GM23338 (cell line): Measurements from ENCODE around the gene PIPOX. TPM values are rescaled to one million over a fixed set of nuclear protein-coding genes. Genes with fewer than 3 reads are reported as not detected.

Experiments used
- ATAC-seq: fragments of 200-7000 bp; cut with Tn5 transposase; 3 replicates; pipeline ENCODE4 v1.9.1; 2020
- DNase-seq: peaks from one replicate; pipeline ENCODE4 v3.0.0-alpha.2; 2015; ENCODE audit warnings: low spot score
- H2AFZ ChIP-seq: fragments of 200-600 bp; sonication (generic); 2 replicates; pipeline ENCODE4 v1.8.0; 2016; ENCODE audit warnings: antibody characterized with exemption, mild to moderate bottlenecking, moderate library complexity
- H3F3A ChIP-seq: fragments of 200-600 bp; sonication (generic); replicated peaks from 2 replicates; pipeline ENCODE4 v1.8.0; 2017; ENCODE audit warnings: antibody characterized with exemption, mixed run types, low read depth
- H3K27ac ChIP-seq: fragments of 200-600 bp; sonication (generic); 2 replicates; pipeline ENCODE4 v1.6.1; 2016; ENCODE audit warnings: low read depth
- H3K27me3 ChIP-seq: fragments of 200-600 bp; sonication (generic); 2 replicates; pipeline ENCODE4 v1.8.0; 2016; ENCODE audit warnings: mild to moderate bottlenecking, mixed run types, moderate library complexity; ENCODE audit not compliant: insufficient read depth
- H3K36me3 ChIP-seq: fragments of 200-600 bp; sonication (generic); 2 replicates; pipeline ENCODE4 v1.8.0; 2016; ENCODE audit warnings: mild to moderate bottlenecking; ENCODE audit not compliant: insufficient read depth
- H3K4me1 ChIP-seq: fragments of 200-600 bp; sonication (generic); 2 replicates; pipeline ENCODE4 v1.8.0; 2016; ENCODE audit warnings: mild to moderate bottlenecking, moderate library complexity; ENCODE audit not compliant: insufficient read depth
- H3K4me2 ChIP-seq: fragments of 200-600 bp; sonication (generic); 2 replicates; pipeline ENCODE4 v1.7.1; 2017; ENCODE audit warnings: mixed run types
- H3K4me3 ChIP-seq: fragments of 200-600 bp; sonication (generic); 2 replicates; pipeline ENCODE4 v1.6.1; 2016; ENCODE audit warnings: mixed run types
- H3K79me2 ChIP-seq: fragments of 200-600 bp; sonication (generic); replicated peaks from 2 replicates; pipeline ENCODE4 v1.8.0; 2017; ENCODE audit warnings: mild to moderate bottlenecking; ENCODE audit not compliant: insufficient read depth
- H3K9me2 ChIP-seq: fragments of 200-600 bp; sonication (generic); 2 replicates; pipeline ENCODE4 v1.8.0; 2017; ENCODE audit not compliant: insufficient read depth
- H4K20me1 ChIP-seq: fragments of 200-600 bp; sonication (generic); replicated peaks from 2 replicates; pipeline ENCODE4 v1.8.0; 2017; ENCODE audit warnings: mild to moderate bottlenecking; ENCODE audit not compliant: insufficient read depth
- H3K27ac Mint-ChIP-seq: 2 replicates; pipeline ENCODE4 v1.8.0; 2020; ENCODE audit warnings: inconsistent platforms, mild to moderate bottlenecking, moderate library complexity, mixed read lengths
- H3K27me3 Mint-ChIP-seq: 3 replicates; pipeline ENCODE4 v1.8.0; 2022; ENCODE audit warnings: low read depth, mild to moderate bottlenecking, moderate library complexity, mixed read lengths, inconsistent platforms; ENCODE audit not compliant: insufficient read depth, poor library complexity
- H3K36me3 Mint-ChIP-seq: 3 replicates; pipeline ENCODE4 v1.8.0; 2021; ENCODE audit warnings: low read depth, mild to moderate bottlenecking, inconsistent platforms, moderate library complexity, mixed read lengths
- H3K4me1 Mint-ChIP-seq: 3 replicates; pipeline ENCODE4 v1.8.0; 2020; ENCODE audit warnings: mild to moderate bottlenecking, inconsistent platforms, mixed read lengths
- H3K4me3 Mint-ChIP-seq: 3 replicates; pipeline ENCODE4 v1.8.0; 2021; ENCODE audit warnings: moderate library complexity, mild to moderate bottlenecking, inconsistent platforms, mixed read lengths
- H3K9me3 Mint-ChIP-seq: 3 replicates; pipeline ENCODE4 v1.8.0; 2020; ENCODE audit warnings: moderate library complexity, mild to moderate bottlenecking, inconsistent platforms, mixed read lengths
- CREB1 ChIP-seq: fragments of 250-450 bp; sonication (Bioruptor Pico); IDR thresholded peaks from 2 replicates; pipeline ENCODE4 v1.5.0; 2020; ENCODE audit warnings: low read depth, mild to moderate bottlenecking, moderate library complexity
- EZH2 ChIP-seq: fragments of 200-600 bp; sonication (generic); IDR thresholded peaks from one replicate; pipeline ENCODE4 v1.8.0; 2017; ENCODE audit warnings: antibody characterized with exemption, mild to moderate bottlenecking, low read depth; ENCODE audit not compliant: unreplicated experiment
- EZH2phosphoT487 ChIP-seq: fragments of 200-600 bp; sonication (generic); IDR thresholded peaks from one replicate; pipeline ENCODE4 v1.8.1; 2018; ENCODE audit warnings: antibody characterized with exemption; ENCODE audit not compliant: unreplicated experiment
- JUNB ChIP-seq: IDR thresholded peaks from one replicate; pipeline ENCODE4 v1.6.1; 2016; ENCODE audit warnings: antibody characterized with exemption; ENCODE audit not compliant: unreplicated experiment
- NANOG ChIP-seq: IDR thresholded peaks from 2 replicates; pipeline ENCODE4 v1.6.1; 2016; ENCODE audit warnings: antibody characterized with exemption, borderline replicate concordance
- POLR2AphosphoS5 ChIP-seq: IDR thresholded peaks from 2 replicates; pipeline ENCODE4 v1.6.1; 2016; ENCODE audit warnings: antibody characterized with exemption, low read depth
- STAT1 ChIP-seq: IDR thresholded peaks from one replicate; pipeline ENCODE4 v1.6.1; 2016; ENCODE audit warnings: antibody characterized with exemption; ENCODE audit not compliant: unreplicated experiment
- ZNF114 ChIP-seq: fragments of 250-450 bp; sonication (Bioruptor Pico); IDR thresholded peaks from 2 replicates; pipeline ENCODE4 v1.5.0; 2020; ENCODE audit warnings: mild to moderate bottlenecking, moderate library complexity
- ZNF331 ChIP-seq: fragments of 250-450 bp; sonication (Bioruptor Pico); IDR thresholded peaks from 2 replicates; pipeline ENCODE4 v1.5.0; 2020; ENCODE audit warnings: low read depth, mild to moderate bottlenecking, moderate library complexity
- polyA plus RNA-seq: library from polyadenylated mRNA; unstranded; fragments of >200 nt; fragmentation: Nextera tagmentation; extraction: Ambion mirVana; gene quantifications from 2 replicates; pipeline ENCODE4 v1.2.1, GENCODE V29; 2016
- total RNA-seq: library from RNA; depleted of rRNA; stranded (reverse); fragments of >200 nt; shearing (Covaris generic); gene quantifications from 2 replicates; pipeline ENCODE4 v1.2.3, GENCODE V29; 2014
- TF ChIP-seq, protein P1 (sequence below): IDR thresholded peaks from one replicate; pipeline ENCODE4 v1.6.1; 2018; ENCODE audit warnings: antibody characterized with exemption; ENCODE audit not compliant: unreplicated experiment
- TF ChIP-seq, protein P2 (sequence below): IDR thresholded peaks from 2 replicates; pipeline ENCODE4 v1.6.1; 2016; ENCODE audit warnings: antibody characterized with exemption
- TF ChIP-seq, protein P3 (sequence below), 2 experiments: fragments of 200-600 bp in 1 of 2; sonication (generic) in 1 of 2; conservative IDR thresholded peaks; 2 replicates each; pipeline versions ENCODE4 v1.5.1 to v1.6.1; 2016 to 2017; ENCODE audit warnings: antibody characterized with exemption in 2 of 2, low read depth in 2 of 2, mild to moderate bottlenecking in 2 of 2, moderate library complexity in 1 of 2
- TF ChIP-seq, protein P4 (sequence below): fragments of 250-450 bp; sonication (Bioruptor Pico); IDR thresholded peaks from 2 replicates; pipeline ENCODE4 v1.5.0; 2020; ENCODE audit warnings: mild to moderate bottlenecking, moderate library complexity

PIPOX gene
- total and polyA plus RNA-seq, 2 experiments from 2014 or later = 22.6 to 34.6 TPM

DNA sequence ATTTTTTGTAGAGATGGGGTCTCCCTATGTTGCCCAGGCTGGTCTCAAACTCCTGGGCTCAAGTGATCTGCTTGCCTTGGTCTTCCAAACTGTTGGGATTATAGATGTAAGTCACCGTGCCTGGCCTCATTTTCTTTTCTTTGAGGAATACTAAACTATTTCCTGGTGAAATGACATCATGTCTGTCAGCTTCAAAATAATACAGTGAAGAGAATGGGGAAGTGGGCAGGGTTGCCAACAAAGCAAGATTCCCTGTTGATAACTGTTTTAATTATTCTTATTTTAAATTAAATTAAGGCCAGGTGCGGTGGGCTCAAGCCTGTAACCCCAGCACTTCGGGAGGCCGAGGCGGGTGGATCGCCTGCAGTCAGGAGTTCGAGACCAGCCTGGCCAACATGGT lies 21.1 kb downstream of the PIPOX start:
- peaks cover 5% of the 10 kb centered on the region; the same call in 1 of the 2 replicates for H3F3A ChIP-seq
- Mint-ChIP-seq H3K27me3 (peaks cover 13% of the 10 kb centered on the region), H3K4me1 (peaks cover 53% of the 10 kb centered on the region), H3K36me3 (no peaks in the 10 kb centered on the region; the same call in 2 of the 3 replicates), H3K27ac (no peak overlapping the region), H3K9me3 (no peaks in the 10 kb centered on the region; the same call in 2 of the 3 replicates), H3K4me3 (no peak overlapping the region)
- H3K27me3 ChIP-seq = no peaks in the 10 kb centered on the region
- ATAC-seq = no peak
- H3K27ac ChIP-seq = no peak overlapping the region
- no peaks in the 10 kb centered on the region for H3K79me2 ChIP-seq
- no peak overlapping the region for H2AFZ ChIP-seq
- TF ChIP-seq, protein P1, sequence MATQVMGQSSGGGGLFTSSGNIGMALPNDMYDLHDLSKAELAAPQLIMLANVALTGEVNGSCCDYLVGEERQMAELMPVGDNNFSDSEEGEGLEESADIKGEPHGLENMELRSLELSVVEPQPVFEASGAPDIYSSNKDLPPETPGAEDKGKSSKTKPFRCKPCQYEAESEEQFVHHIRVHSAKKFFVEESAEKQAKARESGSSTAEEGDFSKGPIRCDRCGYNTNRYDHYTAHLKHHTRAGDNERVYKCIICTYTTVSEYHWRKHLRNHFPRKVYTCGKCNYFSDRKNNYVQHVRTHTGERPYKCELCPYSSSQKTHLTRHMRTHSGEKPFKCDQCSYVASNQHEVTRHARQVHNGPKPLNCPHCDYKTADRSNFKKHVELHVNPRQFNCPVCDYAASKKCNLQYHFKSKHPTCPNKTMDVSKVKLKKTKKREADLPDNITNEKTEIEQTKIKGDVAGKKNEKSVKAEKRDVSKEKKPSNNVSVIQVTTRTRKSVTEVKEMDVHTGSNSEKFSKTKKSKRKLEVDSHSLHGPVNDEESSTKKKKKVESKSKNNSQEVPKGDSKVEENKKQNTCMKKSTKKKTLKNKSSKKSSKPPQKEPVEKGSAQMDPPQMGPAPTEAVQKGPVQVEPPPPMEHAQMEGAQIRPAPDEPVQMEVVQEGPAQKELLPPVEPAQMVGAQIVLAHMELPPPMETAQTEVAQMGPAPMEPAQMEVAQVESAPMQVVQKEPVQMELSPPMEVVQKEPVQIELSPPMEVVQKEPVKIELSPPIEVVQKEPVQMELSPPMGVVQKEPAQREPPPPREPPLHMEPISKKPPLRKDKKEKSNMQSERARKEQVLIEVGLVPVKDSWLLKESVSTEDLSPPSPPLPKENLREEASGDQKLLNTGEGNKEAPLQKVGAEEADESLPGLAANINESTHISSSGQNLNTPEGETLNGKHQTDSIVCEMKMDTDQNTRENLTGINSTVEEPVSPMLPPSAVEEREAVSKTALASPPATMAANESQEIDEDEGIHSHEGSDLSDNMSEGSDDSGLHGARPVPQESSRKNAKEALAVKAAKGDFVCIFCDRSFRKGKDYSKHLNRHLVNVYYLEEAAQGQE = no peak
- TF ChIP-seq EZH2 (no peak), JUNB (no peak), ZNF114 (CRISPR knock-in tag) (no peak), POLR2AphosphoS5 (no peak), NANOG (no peak), EZH2phosphoT487 (no peak), STAT1 (no peak), CREB1 (no peak), ZNF331 (no peak)
- TF ChIP-seq, protein P2, sequence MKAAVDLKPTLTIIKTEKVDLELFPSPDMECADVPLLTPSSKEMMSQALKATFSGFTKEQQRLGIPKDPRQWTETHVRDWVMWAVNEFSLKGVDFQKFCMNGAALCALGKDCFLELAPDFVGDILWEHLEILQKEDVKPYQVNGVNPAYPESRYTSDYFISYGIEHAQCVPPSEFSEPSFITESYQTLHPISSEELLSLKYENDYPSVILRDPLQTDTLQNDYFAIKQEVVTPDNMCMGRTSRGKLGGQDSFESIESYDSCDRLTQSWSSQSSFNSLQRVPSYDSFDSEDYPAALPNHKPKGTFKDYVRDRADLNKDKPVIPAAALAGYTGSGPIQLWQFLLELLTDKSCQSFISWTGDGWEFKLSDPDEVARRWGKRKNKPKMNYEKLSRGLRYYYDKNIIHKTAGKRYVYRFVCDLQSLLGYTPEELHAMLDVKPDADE = no peak
- TF ChIP-seq, protein P3, sequence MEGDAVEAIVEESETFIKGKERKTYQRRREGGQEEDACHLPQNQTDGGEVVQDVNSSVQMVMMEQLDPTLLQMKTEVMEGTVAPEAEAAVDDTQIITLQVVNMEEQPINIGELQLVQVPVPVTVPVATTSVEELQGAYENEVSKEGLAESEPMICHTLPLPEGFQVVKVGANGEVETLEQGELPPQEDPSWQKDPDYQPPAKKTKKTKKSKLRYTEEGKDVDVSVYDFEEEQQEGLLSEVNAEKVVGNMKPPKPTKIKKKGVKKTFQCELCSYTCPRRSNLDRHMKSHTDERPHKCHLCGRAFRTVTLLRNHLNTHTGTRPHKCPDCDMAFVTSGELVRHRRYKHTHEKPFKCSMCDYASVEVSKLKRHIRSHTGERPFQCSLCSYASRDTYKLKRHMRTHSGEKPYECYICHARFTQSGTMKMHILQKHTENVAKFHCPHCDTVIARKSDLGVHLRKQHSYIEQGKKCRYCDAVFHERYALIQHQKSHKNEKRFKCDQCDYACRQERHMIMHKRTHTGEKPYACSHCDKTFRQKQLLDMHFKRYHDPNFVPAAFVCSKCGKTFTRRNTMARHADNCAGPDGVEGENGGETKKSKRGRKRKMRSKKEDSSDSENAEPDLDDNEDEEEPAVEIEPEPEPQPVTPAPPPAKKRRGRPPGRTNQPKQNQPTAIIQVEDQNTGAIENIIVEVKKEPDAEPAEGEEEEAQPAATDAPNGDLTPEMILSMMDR (conservative IDR thresholded peaks at IDR 0.05; ENCODE audit: low read depth in 2 of 2) = no peak
- TF ChIP-seq, protein P4, sequence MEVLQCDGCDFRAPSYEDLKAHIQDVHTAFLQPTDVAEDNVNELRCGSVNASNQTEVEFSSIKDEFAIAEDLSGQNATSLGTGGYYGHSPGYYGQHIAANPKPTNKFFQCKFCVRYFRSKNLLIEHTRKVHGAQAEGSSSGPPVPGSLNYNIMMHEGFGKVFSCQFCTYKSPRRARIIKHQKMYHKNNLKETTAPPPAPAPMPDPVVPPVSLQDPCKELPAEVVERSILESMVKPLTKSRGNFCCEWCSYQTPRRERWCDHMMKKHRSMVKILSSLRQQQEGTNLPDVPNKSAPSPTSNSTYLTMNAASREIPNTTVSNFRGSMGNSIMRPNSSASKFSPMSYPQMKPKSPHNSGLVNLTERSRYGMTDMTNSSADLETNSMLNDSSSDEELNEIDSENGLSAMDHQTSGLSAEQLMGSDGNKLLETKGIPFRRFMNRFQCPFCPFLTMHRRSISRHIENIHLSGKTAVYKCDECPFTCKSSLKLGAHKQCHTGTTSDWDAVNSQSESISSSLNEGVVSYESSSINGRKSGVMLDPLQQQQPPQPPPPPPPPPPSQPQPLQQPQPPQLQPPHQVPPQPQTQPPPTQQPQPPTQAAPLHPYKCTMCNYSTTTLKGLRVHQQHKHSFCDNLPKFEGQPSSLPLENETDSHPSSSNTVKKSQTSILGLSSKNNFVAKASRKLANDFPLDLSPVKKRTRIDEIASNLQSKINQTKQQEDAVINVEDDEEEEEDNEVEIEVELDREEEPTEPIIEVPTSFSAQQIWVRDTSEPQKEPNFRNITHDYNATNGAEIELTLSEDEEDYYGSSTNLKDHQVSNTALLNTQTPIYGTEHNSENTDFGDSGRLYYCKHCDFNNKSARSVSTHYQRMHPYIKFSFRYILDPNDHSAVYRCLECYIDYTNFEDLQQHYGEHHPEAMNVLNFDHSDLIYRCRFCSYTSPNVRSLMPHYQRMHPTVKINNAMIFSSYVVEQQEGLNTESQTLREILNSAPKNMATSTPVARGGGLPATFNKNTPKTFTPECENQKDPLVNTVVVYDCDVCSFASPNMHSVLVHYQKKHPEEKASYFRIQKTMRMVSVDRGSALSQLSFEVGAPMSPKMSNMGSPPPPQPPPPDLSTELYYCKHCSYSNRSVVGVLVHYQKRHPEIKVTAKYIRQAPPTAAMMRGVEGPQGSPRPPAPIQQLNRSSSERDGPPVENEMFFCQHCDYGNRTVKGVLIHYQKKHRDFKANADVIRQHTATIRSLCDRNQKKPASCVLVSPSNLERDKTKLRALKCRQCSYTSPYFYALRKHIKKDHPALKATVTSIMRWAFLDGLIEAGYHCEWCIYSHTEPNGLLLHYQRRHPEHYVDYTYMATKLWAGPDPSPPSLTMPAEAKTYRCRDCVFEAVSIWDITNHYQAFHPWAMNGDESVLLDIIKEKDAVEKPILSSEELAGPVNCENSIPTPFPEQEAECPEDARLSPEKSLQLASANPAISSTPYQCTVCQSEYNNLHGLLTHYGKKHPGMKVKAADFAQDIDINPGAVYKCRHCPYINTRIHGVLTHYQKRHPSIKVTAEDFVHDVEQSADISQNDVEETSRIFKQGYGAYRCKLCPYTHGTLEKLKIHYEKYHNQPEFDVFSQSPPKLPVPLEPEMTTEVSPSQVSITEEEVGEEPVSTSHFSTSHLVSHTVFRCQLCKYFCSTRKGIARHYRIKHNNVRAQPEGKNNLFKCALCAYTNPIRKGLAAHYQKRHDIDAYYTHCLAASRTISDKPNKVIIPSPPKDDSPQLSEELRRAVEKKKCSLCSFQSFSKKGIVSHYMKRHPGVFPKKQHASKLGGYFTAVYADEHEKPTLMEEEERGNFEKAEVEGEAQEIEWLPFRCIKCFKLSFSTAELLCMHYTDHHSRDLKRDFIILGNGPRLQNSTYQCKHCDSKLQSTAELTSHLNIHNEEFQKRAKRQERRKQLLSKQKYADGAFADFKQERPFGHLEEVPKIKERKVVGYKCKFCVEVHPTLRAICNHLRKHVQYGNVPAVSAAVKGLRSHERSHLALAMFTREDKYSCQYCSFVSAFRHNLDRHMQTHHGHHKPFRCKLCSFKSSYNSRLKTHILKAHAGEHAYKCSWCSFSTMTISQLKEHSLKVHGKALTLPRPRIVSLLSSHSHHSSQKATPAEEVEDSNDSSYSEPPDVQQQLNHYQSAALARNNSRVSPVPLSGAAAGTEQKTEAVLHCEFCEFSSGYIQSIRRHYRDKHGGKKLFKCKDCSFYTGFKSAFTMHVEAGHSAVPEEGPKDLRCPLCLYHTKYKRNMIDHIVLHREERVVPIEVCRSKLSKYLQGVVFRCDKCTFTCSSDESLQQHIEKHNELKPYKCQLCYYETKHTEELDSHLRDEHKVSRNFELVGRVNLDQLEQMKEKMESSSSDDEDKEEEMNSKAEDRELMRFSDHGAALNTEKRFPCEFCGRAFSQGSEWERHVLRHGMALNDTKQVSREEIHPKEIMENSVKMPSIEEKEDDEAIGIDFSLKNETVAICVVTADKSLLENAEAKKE = no peak
- no peak overlapping the region for H3K4me2 ChIP-seq
- no peaks in the 10 kb centered on the region for H3K9me2 ChIP-seq
- no peaks in the 10 kb centered on the region for H3K36me3 ChIP-seq
- DNase-seq = no peak
- H4K20me1 ChIP-seq = no peaks in the 10 kb centered on the region
- no peak overlapping the region for H3K4me3 ChIP-seq
- H3K4me1 ChIP-seq = peaks cover 34% of the 10 kb centered on the region
